PC-3 (cell line): ENCODE measurements around the gene RYR2.

Source experiments
- CTCF ChIP-seq: fragments of 300-600 bp; sonication (generic); conservative IDR thresholded peaks from 2 replicates; pipeline ENCODE4 v1.5.1; 2017; ENCODE audit warnings: antibody characterized with exemption, low read depth, mild to moderate bottlenecking, low read length
- EZH2 ChIP-seq: fragments of 300-600 bp; sonication (generic); IDR thresholded peaks from one replicate; pipeline ENCODE4 v1.6.1; 2017; ENCODE audit warnings: antibody characterized with exemption, mild to moderate bottlenecking, low read length; ENCODE audit not compliant: unreplicated experiment

GRCh38 chr1:237857455-237857854 is 815.5 kb downstream of the RYR2 start:
- TF ChIP-seq CTCF (no peak), EZH2 (no peak)
